GM23338 (cell line): ENCODE measurements around the gene EARS2. TPM values are rescaled to one million over a fixed set of nuclear protein-coding genes. Genes with fewer than 3 reads are reported as not detected.

Experiments used
- ATAC-seq: fragments of 200-7000 bp; cut with Tn5 transposase; 3 replicates; pipeline ENCODE4 v1.9.1; 2020
- DNase-seq: peaks from one replicate; pipeline ENCODE4 v3.0.0-alpha.2; 2015; ENCODE audit warnings: low spot score
- H2AFZ ChIP-seq: fragments of 200-600 bp; sonication (generic); 2 replicates; pipeline ENCODE4 v1.8.0; 2016; ENCODE audit warnings: antibody characterized with exemption, mild to moderate bottlenecking, moderate library complexity
- H3F3A ChIP-seq: fragments of 200-600 bp; sonication (generic); replicated peaks from 2 replicates; pipeline ENCODE4 v1.8.0; 2017; ENCODE audit warnings: antibody characterized with exemption, mixed run types, low read depth
- H3K27ac ChIP-seq: fragments of 200-600 bp; sonication (generic); 2 replicates; pipeline ENCODE4 v1.6.1; 2016; ENCODE audit warnings: low read depth
- H3K27me3 ChIP-seq: fragments of 200-600 bp; sonication (generic); 2 replicates; pipeline ENCODE4 v1.8.0; 2016; ENCODE audit warnings: mild to moderate bottlenecking, mixed run types, moderate library complexity; ENCODE audit not compliant: insufficient read depth
- H3K36me3 ChIP-seq: fragments of 200-600 bp; sonication (generic); 2 replicates; pipeline ENCODE4 v1.8.0; 2016; ENCODE audit warnings: mild to moderate bottlenecking; ENCODE audit not compliant: insufficient read depth
- H3K4me1 ChIP-seq: fragments of 200-600 bp; sonication (generic); 2 replicates; pipeline ENCODE4 v1.8.0; 2016; ENCODE audit warnings: mild to moderate bottlenecking, moderate library complexity; ENCODE audit not compliant: insufficient read depth
- H3K4me2 ChIP-seq: fragments of 200-600 bp; sonication (generic); 2 replicates; pipeline ENCODE4 v1.7.1; 2017; ENCODE audit warnings: mixed run types
- H3K4me3 ChIP-seq: fragments of 200-600 bp; sonication (generic); 2 replicates; pipeline ENCODE4 v1.6.1; 2016; ENCODE audit warnings: mixed run types
- H3K79me2 ChIP-seq: fragments of 200-600 bp; sonication (generic); replicated peaks from 2 replicates; pipeline ENCODE4 v1.8.0; 2017; ENCODE audit warnings: mild to moderate bottlenecking; ENCODE audit not compliant: insufficient read depth
- H3K9me2 ChIP-seq: fragments of 200-600 bp; sonication (generic); 2 replicates; pipeline ENCODE4 v1.8.0; 2017; ENCODE audit not compliant: insufficient read depth
- H4K20me1 ChIP-seq: fragments of 200-600 bp; sonication (generic); replicated peaks from 2 replicates; pipeline ENCODE4 v1.8.0; 2017; ENCODE audit warnings: mild to moderate bottlenecking; ENCODE audit not compliant: insufficient read depth
- H3K27ac Mint-ChIP-seq: 2 replicates; pipeline ENCODE4 v1.8.0; 2020; ENCODE audit warnings: inconsistent platforms, mild to moderate bottlenecking, moderate library complexity, mixed read lengths
- H3K27me3 Mint-ChIP-seq: 3 replicates; pipeline ENCODE4 v1.8.0; 2022; ENCODE audit warnings: low read depth, mild to moderate bottlenecking, moderate library complexity, mixed read lengths, inconsistent platforms; ENCODE audit not compliant: insufficient read depth, poor library complexity
- H3K36me3 Mint-ChIP-seq: 3 replicates; pipeline ENCODE4 v1.8.0; 2021; ENCODE audit warnings: low read depth, mild to moderate bottlenecking, inconsistent platforms, moderate library complexity, mixed read lengths
- H3K4me1 Mint-ChIP-seq: 3 replicates; pipeline ENCODE4 v1.8.0; 2020; ENCODE audit warnings: mild to moderate bottlenecking, inconsistent platforms, mixed read lengths
- H3K4me3 Mint-ChIP-seq: 3 replicates; pipeline ENCODE4 v1.8.0; 2021; ENCODE audit warnings: moderate library complexity, mild to moderate bottlenecking, inconsistent platforms, mixed read lengths
- H3K9me3 Mint-ChIP-seq: 3 replicates; pipeline ENCODE4 v1.8.0; 2020; ENCODE audit warnings: moderate library complexity, mild to moderate bottlenecking, inconsistent platforms, mixed read lengths
- EZH2 ChIP-seq: fragments of 200-600 bp; sonication (generic); IDR thresholded peaks from one replicate; pipeline ENCODE4 v1.8.0; 2017; ENCODE audit warnings: antibody characterized with exemption, mild to moderate bottlenecking, low read depth; ENCODE audit not compliant: unreplicated experiment
- NANOG ChIP-seq: IDR thresholded peaks from 2 replicates; pipeline ENCODE4 v1.6.1; 2016; ENCODE audit warnings: antibody characterized with exemption, borderline replicate concordance
- POLR2AphosphoS5 ChIP-seq: IDR thresholded peaks from 2 replicates; pipeline ENCODE4 v1.6.1; 2016; ENCODE audit warnings: antibody characterized with exemption, low read depth
- STAT1 ChIP-seq: IDR thresholded peaks from one replicate; pipeline ENCODE4 v1.6.1; 2016; ENCODE audit warnings: antibody characterized with exemption; ENCODE audit not compliant: unreplicated experiment
- ZNF331 ChIP-seq: fragments of 250-450 bp; sonication (Bioruptor Pico); IDR thresholded peaks from 2 replicates; pipeline ENCODE4 v1.5.0; 2020; ENCODE audit warnings: low read depth, mild to moderate bottlenecking, moderate library complexity
- polyA plus RNA-seq: library from polyadenylated mRNA; unstranded; fragments of >200 nt; fragmentation: Nextera tagmentation; extraction: Ambion mirVana; gene quantifications from 2 replicates; pipeline ENCODE4 v1.2.1, GENCODE V29; 2016
- total RNA-seq: library from RNA; depleted of rRNA; stranded (reverse); fragments of >200 nt; shearing (Covaris generic); gene quantifications from 2 replicates; pipeline ENCODE4 v1.2.3, GENCODE V29; 2014
- TF ChIP-seq, protein P1 (sequence below): fragments of 250-450 bp; sonication (Bioruptor Pico); IDR thresholded peaks from 2 replicates; pipeline ENCODE4 v1.5.0; 2020; ENCODE audit warnings: mild to moderate bottlenecking, moderate library complexity

EARS2 gene
- total and polyA plus RNA-seq, 2 experiments from 2014 or later, result 22.6 to 89.1 TPM

DNA sequence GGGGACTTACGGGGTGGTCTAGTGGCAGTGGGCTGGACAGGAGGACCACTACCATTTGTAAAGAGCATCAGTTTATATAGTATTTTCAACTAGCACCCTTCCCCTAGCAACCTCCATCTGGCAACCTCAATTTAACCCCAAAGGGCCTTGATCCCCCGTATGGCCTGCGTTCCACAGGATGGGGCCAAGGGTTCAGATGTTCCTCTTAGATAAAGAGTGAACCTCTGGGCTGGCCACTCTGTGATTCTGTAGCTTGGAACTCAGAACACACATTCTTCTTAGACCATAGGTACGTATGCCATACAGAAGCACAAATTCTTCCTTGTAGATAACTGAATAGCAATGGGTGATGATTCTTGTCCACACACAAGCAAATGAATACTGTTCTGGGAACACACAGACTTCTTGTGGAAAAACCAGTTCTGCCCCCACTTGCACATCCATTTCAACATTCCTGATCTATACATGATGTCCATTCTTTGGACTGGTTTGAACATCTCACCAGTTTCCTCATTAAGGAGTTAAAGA is 44.9 kb downstream of the EARS2 start:
- ATAC-seq, result no peak

More for the DNA sequence above, 44.9 kb downstream of the EARS2 start:
- Mint-ChIP-seq H3K36me3 (peaks cover 14% of the 10 kb centered on the region), H3K4me3 (no peak overlapping the region), H3K27me3 (peaks cover 3% of the 10 kb centered on the region), H3K27ac (no peak overlapping the region), H3K9me3 (no peaks in the 10 kb centered on the region; the same call in 2 of the 3 replicates), H3K4me1 (peaks cover 10% of the 10 kb centered on the region)
- Histone ChIP-seq H3K4me1 (peaks cover 5% of the 10 kb centered on the region; the same call in 1 of the 2 replicates), H3K27ac (no peak overlapping the region), H3K4me3 (no peak overlapping the region), H3K9me2 (no peaks in the 10 kb centered on the region), H3F3A (no peaks in the 10 kb centered on the region), H2AFZ (no peak overlapping the region), H3K4me2 (no peak overlapping the region), H3K79me2 (peaks cover 26% of the 10 kb centered on the region), H3K27me3 (no peaks in the 10 kb centered on the region), H4K20me1 (peaks cover 17% of the 10 kb centered on the region; the same call in 1 of the 2 replicates), H3K36me3 (no peaks in the 10 kb centered on the region; the same call in 1 of the 2 replicates)
- no peak for DNase-seq
- TF ChIP-seq NANOG, result no peak
- no peak for TF ChIP-seq POLR2AphosphoS5
- TF ChIP-seq EZH2, result no peak
- TF ChIP-seq ZNF331, result no peak
- TF ChIP-seq, protein P1, sequence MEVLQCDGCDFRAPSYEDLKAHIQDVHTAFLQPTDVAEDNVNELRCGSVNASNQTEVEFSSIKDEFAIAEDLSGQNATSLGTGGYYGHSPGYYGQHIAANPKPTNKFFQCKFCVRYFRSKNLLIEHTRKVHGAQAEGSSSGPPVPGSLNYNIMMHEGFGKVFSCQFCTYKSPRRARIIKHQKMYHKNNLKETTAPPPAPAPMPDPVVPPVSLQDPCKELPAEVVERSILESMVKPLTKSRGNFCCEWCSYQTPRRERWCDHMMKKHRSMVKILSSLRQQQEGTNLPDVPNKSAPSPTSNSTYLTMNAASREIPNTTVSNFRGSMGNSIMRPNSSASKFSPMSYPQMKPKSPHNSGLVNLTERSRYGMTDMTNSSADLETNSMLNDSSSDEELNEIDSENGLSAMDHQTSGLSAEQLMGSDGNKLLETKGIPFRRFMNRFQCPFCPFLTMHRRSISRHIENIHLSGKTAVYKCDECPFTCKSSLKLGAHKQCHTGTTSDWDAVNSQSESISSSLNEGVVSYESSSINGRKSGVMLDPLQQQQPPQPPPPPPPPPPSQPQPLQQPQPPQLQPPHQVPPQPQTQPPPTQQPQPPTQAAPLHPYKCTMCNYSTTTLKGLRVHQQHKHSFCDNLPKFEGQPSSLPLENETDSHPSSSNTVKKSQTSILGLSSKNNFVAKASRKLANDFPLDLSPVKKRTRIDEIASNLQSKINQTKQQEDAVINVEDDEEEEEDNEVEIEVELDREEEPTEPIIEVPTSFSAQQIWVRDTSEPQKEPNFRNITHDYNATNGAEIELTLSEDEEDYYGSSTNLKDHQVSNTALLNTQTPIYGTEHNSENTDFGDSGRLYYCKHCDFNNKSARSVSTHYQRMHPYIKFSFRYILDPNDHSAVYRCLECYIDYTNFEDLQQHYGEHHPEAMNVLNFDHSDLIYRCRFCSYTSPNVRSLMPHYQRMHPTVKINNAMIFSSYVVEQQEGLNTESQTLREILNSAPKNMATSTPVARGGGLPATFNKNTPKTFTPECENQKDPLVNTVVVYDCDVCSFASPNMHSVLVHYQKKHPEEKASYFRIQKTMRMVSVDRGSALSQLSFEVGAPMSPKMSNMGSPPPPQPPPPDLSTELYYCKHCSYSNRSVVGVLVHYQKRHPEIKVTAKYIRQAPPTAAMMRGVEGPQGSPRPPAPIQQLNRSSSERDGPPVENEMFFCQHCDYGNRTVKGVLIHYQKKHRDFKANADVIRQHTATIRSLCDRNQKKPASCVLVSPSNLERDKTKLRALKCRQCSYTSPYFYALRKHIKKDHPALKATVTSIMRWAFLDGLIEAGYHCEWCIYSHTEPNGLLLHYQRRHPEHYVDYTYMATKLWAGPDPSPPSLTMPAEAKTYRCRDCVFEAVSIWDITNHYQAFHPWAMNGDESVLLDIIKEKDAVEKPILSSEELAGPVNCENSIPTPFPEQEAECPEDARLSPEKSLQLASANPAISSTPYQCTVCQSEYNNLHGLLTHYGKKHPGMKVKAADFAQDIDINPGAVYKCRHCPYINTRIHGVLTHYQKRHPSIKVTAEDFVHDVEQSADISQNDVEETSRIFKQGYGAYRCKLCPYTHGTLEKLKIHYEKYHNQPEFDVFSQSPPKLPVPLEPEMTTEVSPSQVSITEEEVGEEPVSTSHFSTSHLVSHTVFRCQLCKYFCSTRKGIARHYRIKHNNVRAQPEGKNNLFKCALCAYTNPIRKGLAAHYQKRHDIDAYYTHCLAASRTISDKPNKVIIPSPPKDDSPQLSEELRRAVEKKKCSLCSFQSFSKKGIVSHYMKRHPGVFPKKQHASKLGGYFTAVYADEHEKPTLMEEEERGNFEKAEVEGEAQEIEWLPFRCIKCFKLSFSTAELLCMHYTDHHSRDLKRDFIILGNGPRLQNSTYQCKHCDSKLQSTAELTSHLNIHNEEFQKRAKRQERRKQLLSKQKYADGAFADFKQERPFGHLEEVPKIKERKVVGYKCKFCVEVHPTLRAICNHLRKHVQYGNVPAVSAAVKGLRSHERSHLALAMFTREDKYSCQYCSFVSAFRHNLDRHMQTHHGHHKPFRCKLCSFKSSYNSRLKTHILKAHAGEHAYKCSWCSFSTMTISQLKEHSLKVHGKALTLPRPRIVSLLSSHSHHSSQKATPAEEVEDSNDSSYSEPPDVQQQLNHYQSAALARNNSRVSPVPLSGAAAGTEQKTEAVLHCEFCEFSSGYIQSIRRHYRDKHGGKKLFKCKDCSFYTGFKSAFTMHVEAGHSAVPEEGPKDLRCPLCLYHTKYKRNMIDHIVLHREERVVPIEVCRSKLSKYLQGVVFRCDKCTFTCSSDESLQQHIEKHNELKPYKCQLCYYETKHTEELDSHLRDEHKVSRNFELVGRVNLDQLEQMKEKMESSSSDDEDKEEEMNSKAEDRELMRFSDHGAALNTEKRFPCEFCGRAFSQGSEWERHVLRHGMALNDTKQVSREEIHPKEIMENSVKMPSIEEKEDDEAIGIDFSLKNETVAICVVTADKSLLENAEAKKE (CRISPR knock-in tag), result no peak
- no peak for TF ChIP-seq STAT1
